ENCODE measurements around the gene UGT2B7. TPM values are rescaled to one million over a fixed set of nuclear protein-coding genes. Genes with fewer than 3 reads are reported as not detected.

UGT2B7 gene
- total RNA-seq, 2 experiments from 2014 or later: not detected

GRCh38 chr4:69126024-69126423, 29.8 kb downstream of the UGT2B7 start:
- Mint-ChIP-seq H3K27me3 (no peaks in the 10 kb centered on the region), H3K9me3 (no peaks in the 10 kb centered on the region), H3K4me3 (no peak overlapping the region), H3K36me3 (ENCODE audit: low read depth) (no peaks in the 10 kb centered on the region), H3K27ac (no peak overlapping the region), H3K4me1 (ENCODE audit: low read depth) (no peaks in the 10 kb centered on the region)
- TF ChIP-seq CTCF (IDR thresholded peaks at IDR 0.05): no peak
- intact Hi-C loops (cut with micrococcal nuclease): no loop called here
- CTCF ChIA-PET: no interaction called here
- no peak for ATAC-seq
- POLR2A ChIA-PET: no interaction called here
- DNase-seq: no peak

GRCh38 chr4:69133993-69134392, 37.7 kb downstream of the UGT2B7 start:
- H3K9me3 Mint-ChIP-seq: no peaks in the 10 kb centered on the region
- intact Hi-C loops (cut with micrococcal nuclease): no loop called here

GRCh38 chr4:69134471-69134870, 38.2 kb downstream of the UGT2B7 start:
- Mint-ChIP-seq H3K4me1 (ENCODE audit: low read depth) (no peaks in the 10 kb centered on the region), H3K27me3 (no peaks in the 10 kb centered on the region), H3K27ac (no peak overlapping the region), H3K9me3 (no peaks in the 10 kb centered on the region), H3K36me3 (ENCODE audit: low read depth) (no peaks in the 10 kb centered on the region), H3K4me3 (no peak overlapping the region)
- no peak for ATAC-seq
- ChIA-PET POLR2A (no interaction called here), CTCF (no interaction called here)
- no peak for DNase-seq
- intact Hi-C loops (cut with micrococcal nuclease): no loop called here
- TF ChIP-seq CTCF (IDR thresholded peaks at IDR 0.05): no peak

More at GRCh38 chr4:69133993-69134392, 37.7 kb downstream of the UGT2B7 start:
- H3K36me3 Mint-ChIP-seq (ENCODE audit: low read depth): no peaks in the 10 kb centered on the region
- no peak overlapping the region for H3K27ac Mint-ChIP-seq
- CTCF ChIA-PET: no interaction called here
- no peak for DNase-seq
- no peak for TF ChIP-seq CTCF (IDR thresholded peaks at IDR 0.05)
- POLR2A ChIA-PET: no interaction called here
- no peaks in the 10 kb centered on the region for H3K27me3 Mint-ChIP-seq
- no peak for ATAC-seq
- no peaks in the 10 kb centered on the region for H3K4me1 Mint-ChIP-seq (ENCODE audit: low read depth)
- no peak overlapping the region for H3K4me3 Mint-ChIP-seq

- CTCF ChIA-PET: interaction anchor here (0.7 kb wide), 1 partner anchor 1955 kb away, joined by 3 read pairs; no protein-coding TSS in a partner anchor
- H3K27ac Mint-ChIP-seq: no peak overlapping the region
- no peak for TF ChIP-seq CTCF (IDR thresholded peaks at IDR 0.05)
- H3K27me3 Mint-ChIP-seq: no peaks in the 10 kb centered on the region
- H3K36me3 Mint-ChIP-seq (ENCODE audit: low read depth): no peaks in the 10 kb centered on the region
- POLR2A ChIA-PET: no interaction called here
- DNase-seq: no peak
- no peak overlapping the region for H3K4me3 Mint-ChIP-seq
- H3K4me1 Mint-ChIP-seq (ENCODE audit: low read depth): no peaks in the 10 kb centered on the region
- no peak for ATAC-seq
- no peaks in the 10 kb centered on the region for H3K9me3 Mint-ChIP-seq
- intact Hi-C loops (cut with micrococcal nuclease): no loop called here
Observed at GRCh38 chr4:69141320-69141719, 45.0 kb downstream of the UGT2B7 start.

- POLR2A ChIA-PET: no interaction called here
- no peak for TF ChIP-seq CTCF (IDR thresholded peaks at IDR 0.05)
- H3K36me3 Mint-ChIP-seq (ENCODE audit: low read depth): no peaks in the 10 kb centered on the region
- no peak overlapping the region for H3K27ac Mint-ChIP-seq
- CTCF ChIA-PET: no interaction called here
- no peak overlapping the region for H3K4me3 Mint-ChIP-seq
- no peaks in the 10 kb centered on the region for H3K4me1 Mint-ChIP-seq (ENCODE audit: low read depth)
- H3K27me3 Mint-ChIP-seq: no peaks in the 10 kb centered on the region
- DNase-seq (no peak), ATAC-seq (no peak)
- no peaks in the 10 kb centered on the region for H3K9me3 Mint-ChIP-seq
- intact Hi-C loops (cut with micrococcal nuclease): no loop called here
Observed at GRCh38 chr4:69147334-69147733, 51.1 kb downstream of the UGT2B7 start.

Measured in activated CD8-positive, alpha-beta T cell treated with anti-CD3 and anti-CD28 coated beads for 36 hours (primary cell).